Natural killer cell (primary cell): Measurements from ENCODE around the gene IFITM10. TPM values are rescaled to one million over a fixed set of nuclear protein-coding genes. Genes with fewer than 3 reads are reported as not detected.

Experiments used
- ATAC-seq, 3 donors: fragments of 150-1000 bp in 2 of 3; fragments of 200-7000 bp in 1 of 3; cut with Tn5 transposase; 1 replicate in 1 of 3; 2 replicates in 2 of 3; pipeline ENCODE4 v1.10.0; 2021; ENCODE audit warnings: mild to moderate bottlenecking in 2 of 3, moderate library complexity in 2 of 3
- DNase-seq, 2 donors: peaks; one replicate each; pipeline versions ENCODE4 v3.0.0 to v3.0.0-alpha.2; 2013 to 2021; ENCODE audit warnings: mixed read lengths in 1 of 2
- H3K27ac ChIP-seq: one replicate; pipeline ENCODE4 v1.5.1; 2013; ENCODE audit warnings: mild to moderate bottlenecking, low read length
- H3K27me3 ChIP-seq: one replicate; pipeline ENCODE4 v1.6.1; 2013; ENCODE audit warnings: low read length; ENCODE audit not compliant: control insufficient read depth, insufficient read depth
- H3K36me3 ChIP-seq: one replicate; pipeline ENCODE4 v1.6.1; 2013; ENCODE audit warnings: low read length; ENCODE audit not compliant: control insufficient read depth, insufficient read depth
- H3K4me1 ChIP-seq: one replicate; pipeline ENCODE4 v1.6.1; 2013; ENCODE audit warnings: low read length; ENCODE audit not compliant: control insufficient read depth, insufficient read depth
- H3K4me3 ChIP-seq: one replicate; pipeline ENCODE4 v1.5.1; 2013; ENCODE audit warnings: low read length
- H3K9me3 ChIP-seq: one replicate; pipeline ENCODE4 v1.6.1; 2013; ENCODE audit warnings: low read length; ENCODE audit not compliant: control insufficient read depth, insufficient read depth
- H3K27ac Mint-ChIP-seq, 2 donors: one replicate each; pipeline ENCODE4 v1.8.0; 2022; ENCODE audit warnings: mild to moderate bottlenecking in 2 of 2, mixed read lengths in 2 of 2, moderate library complexity in 1 of 2
- H3K27me3 Mint-ChIP-seq, 2 donors: one replicate each; pipeline ENCODE4 v1.8.0; 2022; ENCODE audit warnings: low read depth in 2 of 2, mixed read lengths in 2 of 2
- H3K36me3 Mint-ChIP-seq: one replicate; pipeline ENCODE4 v1.8.0; 2022; ENCODE audit warnings: mixed read lengths
- H3K4me1 Mint-ChIP-seq, 2 donors: one replicate each; pipeline ENCODE4 v1.8.0; 2022; ENCODE audit warnings: mixed read lengths in 2 of 2
- H3K4me3 Mint-ChIP-seq: one replicate; pipeline ENCODE4 v1.8.0; 2022; ENCODE audit warnings: mild to moderate bottlenecking, moderate library complexity, mixed read lengths
- H3K9me3 Mint-ChIP-seq, 2 donors: one replicate each; pipeline ENCODE4 v1.8.0; 2022; ENCODE audit warnings: mixed read lengths in 2 of 2
- WGBS: methylation state at CpG from one replicate; pipeline ENCODE4 v1.1.7; 2013; ENCODE audit warnings: missing lambda C conversion rate; ENCODE audit not compliant: insufficient coverage; 5-methylcytosine and 5-hydroxymethylcytosine counted together
- intact Hi-C: fragments of 100-400 bp; cut with micrococcal nuclease; formaldehyde crosslinking; loops from one replicate; pipeline ENCODE4 v1.14.2; 2022
- total RNA-seq, 4 donors: library from RNA; stranded (reverse); fragments of 120-200 nt in 1 of 4; gene quantifications; one replicate each; pipeline versions ENCODE4 v1.2.3 to v1.2.4, GENCODE V29; 2013 to 2022
- TF ChIP-seq, protein P1 (sequence below): fragments of 200-600 bp; IDR thresholded peaks from one replicate; pipeline ENCODE4 v1.8.0; 2022; ENCODE audit warnings: antibody characterized with exemption

Gene IFITM10
- total RNA-seq, 3 donors from 2014 or later (not counting 1 experiment from before 2014, with no cell fraction given), result 5.5 to 8.1 (median 6.5) TPM

DNA sequence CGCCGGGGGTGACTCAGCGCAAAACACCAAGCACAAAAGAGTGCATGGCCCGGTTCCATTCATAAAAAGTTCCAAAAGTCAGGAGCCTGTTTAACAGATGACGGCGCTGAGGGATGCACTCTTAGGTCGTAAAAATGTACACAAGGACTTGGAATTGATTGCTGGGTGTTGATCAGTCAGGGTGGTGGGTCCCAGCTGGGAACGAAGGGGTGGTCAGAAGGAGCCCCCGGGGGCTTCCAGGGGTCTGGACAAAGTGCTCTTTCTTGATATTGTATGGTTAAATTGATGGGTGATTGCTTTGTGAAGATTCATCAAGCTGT, 20.7 kb downstream of the IFITM10 start:
- Histone ChIP-seq H3K36me3 (no peaks in the 10 kb centered on the region), H3K4me3 (no peak overlapping the region), H3K27me3 (no peaks in the 10 kb centered on the region), H3K4me1 (peaks cover 40% of the 10 kb centered on the region), H3K9me3 (no peaks in the 10 kb centered on the region), H3K27ac (no peak overlapping the region)
- peak overlapping the region; percentile 57 for H3K4me3 Mint-ChIP-seq
- H3K27ac Mint-ChIP-seq, result no peak overlapping the region
- intact Hi-C loops, result no loop called here
- H3K4me1 Mint-ChIP-seq, result peaks cover 54 to 62% of the 10 kb centered on the region in 2 donors
- no peaks in the 10 kb centered on the region for H3K36me3 Mint-ChIP-seq
- H3K27me3 Mint-ChIP-seq, result peaks cover 24 to 40% of the 10 kb centered on the region in 2 donors
- ATAC-seq (no peak), DNase-seq (no peak)
- H3K9me3 Mint-ChIP-seq, result no peaks in the 10 kb centered on the region
- WGBS, result 84% methylated on average over 9 of the region's 9 CpGs
- TF ChIP-seq, protein P1, sequence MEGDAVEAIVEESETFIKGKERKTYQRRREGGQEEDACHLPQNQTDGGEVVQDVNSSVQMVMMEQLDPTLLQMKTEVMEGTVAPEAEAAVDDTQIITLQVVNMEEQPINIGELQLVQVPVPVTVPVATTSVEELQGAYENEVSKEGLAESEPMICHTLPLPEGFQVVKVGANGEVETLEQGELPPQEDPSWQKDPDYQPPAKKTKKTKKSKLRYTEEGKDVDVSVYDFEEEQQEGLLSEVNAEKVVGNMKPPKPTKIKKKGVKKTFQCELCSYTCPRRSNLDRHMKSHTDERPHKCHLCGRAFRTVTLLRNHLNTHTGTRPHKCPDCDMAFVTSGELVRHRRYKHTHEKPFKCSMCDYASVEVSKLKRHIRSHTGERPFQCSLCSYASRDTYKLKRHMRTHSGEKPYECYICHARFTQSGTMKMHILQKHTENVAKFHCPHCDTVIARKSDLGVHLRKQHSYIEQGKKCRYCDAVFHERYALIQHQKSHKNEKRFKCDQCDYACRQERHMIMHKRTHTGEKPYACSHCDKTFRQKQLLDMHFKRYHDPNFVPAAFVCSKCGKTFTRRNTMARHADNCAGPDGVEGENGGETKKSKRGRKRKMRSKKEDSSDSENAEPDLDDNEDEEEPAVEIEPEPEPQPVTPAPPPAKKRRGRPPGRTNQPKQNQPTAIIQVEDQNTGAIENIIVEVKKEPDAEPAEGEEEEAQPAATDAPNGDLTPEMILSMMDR, result no peak

- H3K9me3 ChIP-seq, result no peaks in the 10 kb centered on the region
- no peaks in the 10 kb centered on the region for H3K9me3 Mint-ChIP-seq
- intact Hi-C loops, result no loop called here
- peak in 1 of 2 donors; percentile 44 for DNase-seq
- H3K27ac Mint-ChIP-seq, result peak overlapping the region; percentile 25 to 51
- H3K4me1 ChIP-seq, result peaks cover 34% of the 10 kb centered on the region
- TF ChIP-seq, protein P1, result no peak
- H3K27me3 Mint-ChIP-seq, result peaks cover 21 to 35% of the 10 kb centered on the region in 2 donors
- H3K4me3 Mint-ChIP-seq, result peak overlapping the region; percentile 67
- H3K4me3 ChIP-seq, result no peak overlapping the region
- ATAC-seq, result peak in 1 of 3 donors; percentile 53
- peaks cover 49 to 56% of the 10 kb centered on the region in 2 donors for H3K4me1 Mint-ChIP-seq
- no peaks in the 10 kb centered on the region for H3K36me3 Mint-ChIP-seq
- H3K27me3 ChIP-seq, result no peaks in the 10 kb centered on the region
- peak overlapping the region; percentile 14 for H3K27ac ChIP-seq
- H3K36me3 ChIP-seq, result no peaks in the 10 kb centered on the region
- WGBS, result 35% methylated on average over 21 of the region's 25 CpGs
These were observed 21.3 kb downstream of the IFITM10 start for GRCh38 chr11:1728931-1729691.

- peak overlapping the region in 1 of 2 donors; percentile 25 for H3K27ac Mint-ChIP-seq
These were observed 22.1 kb downstream of the IFITM10 start for GRCh38 chr11:1728301-1728700.

More at GRCh38 chr11:1728301-1728700, 22.1 kb downstream of the IFITM10 start:
- Mint-ChIP-seq H3K27me3 (peaks cover 13 to 26% of the 10 kb centered on the region in 2 donors), H3K4me3 (no peak overlapping the region), H3K9me3 (no peaks in the 10 kb centered on the region), H3K4me1 (peaks cover 41 to 48% of the 10 kb centered on the region in 2 donors), H3K36me3 (no peaks in the 10 kb centered on the region)
- ATAC-seq (no peak), DNase-seq (no peak)
- intact Hi-C loops, result no loop called here
- Histone ChIP-seq H3K4me3 (no peak overlapping the region), H3K27me3 (no peaks in the 10 kb centered on the region), H3K9me3 (no peaks in the 10 kb centered on the region), H3K4me1 (peaks cover 26% of the 10 kb centered on the region), H3K36me3 (no peaks in the 10 kb centered on the region), H3K27ac (no peak overlapping the region)
- TF ChIP-seq, protein P1, result no peak
- WGBS, result 79% methylated on average over 4 of the region's 4 CpGs
